H1 (cell line): ENCODE results near the gene PPBP. TPM values are rescaled to one million over a fixed set of nuclear protein-coding genes. Genes with fewer than 3 reads are reported as not detected.

Experiments used
- CTCF ChIA-PET: fragments of 300-600 bp; sonication (Branson Sonifier 250); formaldehyde crosslinking; loops from one replicate; lab custom pipeline; 2021; ENCODE audit not compliant: partially characterized antibody; lab: Charles Lee
- POLR2A ChIA-PET: fragments of 300-600 bp; sonication (Branson Sonifier 250); formaldehyde crosslinking; loops from one replicate; lab custom pipeline; 2021; ENCODE audit warnings: inconsistent platforms; ENCODE audit not compliant: partially characterized antibody; lab: Charles Lee
- DNase-seq, 2 experiments: peaks; one replicate each; pipeline versions ENCODE4 v3.0.0 to v3.0.0-alpha.2; 2010 to 2022; ENCODE audit warnings: low spot score in 2 of 2, low read depth in 1 of 2, mixed read lengths in 1 of 2
- FAIRE-seq: peaks from 2 replicates; lab custom pipeline; 2011; peaks lifted over from hg19 to GRCh38; lab: Jason Lieb, UNC
- H2AFZ ChIP-seq: 2 replicates; pipeline ENCODE4 v1.8.1; 2012; ENCODE audit warnings: low read length, inconsistent platforms
- H2AK5ac ChIP-seq: 2 replicates; pipeline ENCODE4 v1.6.1; 2013; ENCODE audit warnings: low read depth, low read length
- H2BK120ac ChIP-seq: replicated peaks from 2 replicates; pipeline ENCODE3; 2013; ENCODE audit warnings: low read depth, low read length, inconsistent platforms
- H2BK12ac ChIP-seq: 2 replicates; pipeline ENCODE4 v1.6.1; 2013; ENCODE audit warnings: low read depth, low read length
- H2BK15ac ChIP-seq: 2 replicates; pipeline ENCODE4 v1.6.1; 2013; ENCODE audit warnings: low read length
- H2BK20ac ChIP-seq: 2 replicates; pipeline ENCODE4 v1.6.1; 2013; ENCODE audit warnings: low read length
- H2BK5ac ChIP-seq: 2 replicates; pipeline ENCODE4 v1.6.1; 2013; ENCODE audit warnings: low read depth, low read length
- H3K14ac ChIP-seq: 2 replicates; pipeline ENCODE4 v1.6.1; 2013; ENCODE audit warnings: inconsistent platforms; ENCODE audit not compliant: insufficient read length
- H3K18ac ChIP-seq: 2 replicates; pipeline ENCODE4 v1.6.1; 2013; ENCODE audit warnings: low read length; ENCODE audit errors: extremely low read depth
- H3K23ac ChIP-seq: 2 replicates; pipeline ENCODE4 v1.6.1; 2013; ENCODE audit warnings: inconsistent platforms; ENCODE audit not compliant: insufficient read length
- H3K23me2 ChIP-seq: 2 replicates; pipeline ENCODE4 v1.6.1; 2013; ENCODE audit warnings: low read depth, low read length
- H3K27ac ChIP-seq: 2 replicates; pipeline ENCODE4 v1.6.1; 2011; ENCODE audit warnings: low read depth, low read length, inconsistent platforms
- H3K27me3 ChIP-seq, 4 experiments: replicated peaks in 1 of 4; 1 replicate in 1 of 4; 2 replicates in 3 of 4; pipeline versions ENCODE4 v1.6.1 to v1.8.1; 2011 to 2013; ENCODE audit warnings: low read length in 3 of 4, mild to moderate bottlenecking in 3 of 4, inconsistent platforms in 2 of 4, mixed read lengths in 2 of 4, moderate library complexity in 1 of 4; ENCODE audit not compliant: control insufficient read depth in 3 of 4, insufficient read depth in 3 of 4; ENCODE audit errors: extremely low read depth in 1 of 4
- H3K36me3 ChIP-seq, 4 experiments: 2 replicates each; pipeline versions ENCODE4 v1.6.1 to v1.8.1; 2011 to 2013; ENCODE audit warnings: mild to moderate bottlenecking in 4 of 4, low read length in 3 of 4, moderate library complexity in 2 of 4, control low read depth in 1 of 4, inconsistent platforms in 1 of 4; ENCODE audit not compliant: insufficient read depth in 4 of 4, control insufficient read depth in 2 of 4
- H3K4ac ChIP-seq: replicated peaks from 2 replicates; pipeline ENCODE3; 2013; ENCODE audit warnings: low read length, low read depth, mixed read lengths, inconsistent platforms; ENCODE audit not compliant: insufficient read length
- H3K4me1 ChIP-seq, 4 experiments: replicated peaks in 1 of 4; 1 replicate in 1 of 4; 2 replicates in 3 of 4; pipeline versions ENCODE4 v1.6.1 to v1.8.1; 2011 to 2013; ENCODE audit warnings: low read length in 3 of 4, inconsistent platforms in 2 of 4, mixed read lengths in 1 of 4; ENCODE audit not compliant: insufficient read depth in 4 of 4, control insufficient read depth in 3 of 4
- H3K4me2 ChIP-seq, 2 experiments: 2 replicates each; pipeline versions ENCODE4 v1.6.1 to v1.8.1; 2011 to 2013; ENCODE audit warnings: low read depth in 2 of 2, low read length in 2 of 2, control low read depth in 1 of 2, inconsistent platforms in 1 of 2, mild to moderate bottlenecking in 1 of 2; ENCODE audit not compliant: insufficient read depth in 1 of 2
- H3K4me3 ChIP-seq, 4 experiments: fragments of 200-600, 300-600 bp in 1 of 4; sonication (generic), shearing (Covaris generic), sonication (Bioruptor Twin) in 1 of 4; 2 replicates each; pipeline versions ENCODE4 v1.5.1 to v1.8.1; 2011 to 2016; ENCODE audit warnings: low read length in 4 of 4, low read depth in 3 of 4, control low read depth in 2 of 4, inconsistent platforms in 2 of 4, mild to moderate bottlenecking in 2 of 4, mixed read lengths in 1 of 4, moderate library complexity in 1 of 4; ENCODE audit not compliant: insufficient read depth in 2 of 4; ENCODE audit errors: extremely low read depth in 1 of 4
- H3K56ac ChIP-seq: replicated peaks from 2 replicates; pipeline ENCODE3; 2013; ENCODE audit warnings: low read depth, mild to moderate bottlenecking, mixed read lengths, low read length, inconsistent platforms; ENCODE audit not compliant: insufficient read length
- H3K79me1 ChIP-seq: 2 replicates; pipeline ENCODE4 v1.6.1; 2013; ENCODE audit warnings: low read depth, low read length, control low read depth
- H3K79me2 ChIP-seq, 2 experiments: 2 replicates each; pipeline versions ENCODE4 v1.6.1 to v1.8.1; 2012 to 2013; ENCODE audit warnings: low read length in 2 of 2, mild to moderate bottlenecking in 2 of 2, inconsistent platforms in 1 of 2; ENCODE audit not compliant: insufficient read depth in 2 of 2, control insufficient read depth in 1 of 2
- H3K9ac ChIP-seq, 4 experiments: replicated peaks in 1 of 4; 1 replicate in 1 of 4; 2 replicates in 3 of 4; pipeline versions ENCODE4 v1.6.1 to v1.8.1; 2011 to 2013; ENCODE audit warnings: low read depth in 3 of 4, low read length in 3 of 4, control low read depth in 2 of 4, mild to moderate bottlenecking in 2 of 4, moderate library complexity in 2 of 4, inconsistent platforms in 1 of 4; ENCODE audit errors: extremely low read depth in 1 of 4
- H3K9me3 ChIP-seq, 2 experiments: 2 replicates each; pipeline versions ENCODE4 v1.6.1 to v1.8.1; 2012 to 2013; ENCODE audit warnings: mild to moderate bottlenecking in 2 of 2, moderate library complexity in 2 of 2, control low read depth in 1 of 2, inconsistent platforms in 1 of 2, low read depth in 1 of 2, low read length in 1 of 2, mixed read lengths in 1 of 2; ENCODE audit not compliant: insufficient read depth in 2 of 2
- H4K20me1 ChIP-seq, 2 experiments: replicated peaks in 1 of 2; 2 replicates each; pipeline versions ENCODE3 to v1.8.1; 2011 to 2013; ENCODE audit warnings: inconsistent platforms in 2 of 2, low read length in 2 of 2, mild to moderate bottlenecking in 1 of 2; ENCODE audit not compliant: insufficient read depth in 2 of 2, control insufficient read depth in 1 of 2
- H4K5ac ChIP-seq: 2 replicates; pipeline ENCODE4 v1.6.1; 2013; ENCODE audit warnings: low read length, low read depth, mixed read lengths, inconsistent platforms; ENCODE audit not compliant: insufficient read length
- H4K8ac ChIP-seq: 2 replicates; pipeline ENCODE4 v1.8.0; 2013; ENCODE audit warnings: mild to moderate bottlenecking, moderate library complexity, low read length, inconsistent platforms; ENCODE audit not compliant: insufficient read depth; ENCODE audit errors: extremely low read depth
- H4K91ac ChIP-seq: replicated peaks from 2 replicates; pipeline ENCODE3; 2013; ENCODE audit warnings: low read length, mixed read lengths, inconsistent platforms; ENCODE audit not compliant: insufficient read length
- ASH2L ChIP-seq: fragments of 200-600, 300-600 bp; sonication (generic); IDR thresholded peaks from one replicate; pipeline ENCODE4 v1.7.1; 2017; ENCODE audit warnings: low read length
- BCL11A ChIP-seq, 2 experiments: IDR thresholded peaks; one replicate each; pipeline ENCODE4 v1.6.1; 2011; ENCODE audit warnings: low read depth in 2 of 2, low read length in 2 of 2, mild to moderate bottlenecking in 2 of 2
- CBX8 ChIP-seq: fragments of 300-800, 300-1000 bp; sonication (generic); IDR thresholded peaks from 2 replicates; pipeline ENCODE4 v1.7.1; 2016; ENCODE audit warnings: low read depth, low read length, borderline replicate concordance
- CTCF ChIP-seq, 3 experiments: IDR thresholded peaks; 1 replicate in 2 of 3; 2 replicates in 1 of 3; pipeline versions ENCODE4 v1.5.1 to v1.6.1; 2011; ENCODE audit warnings: low read length in 3 of 3, mild to moderate bottlenecking in 3 of 3, inconsistent platforms in 2 of 3, low read depth in 1 of 3, moderate library complexity in 1 of 3; ENCODE audit not compliant: insufficient read depth in 1 of 3; ENCODE audit errors: control extremely low read depth in 1 of 3
- EZH2 ChIP-seq: fragments of 200-600 bp; sonication (generic); IDR thresholded peaks from 2 replicates; pipeline ENCODE4 v1.7.1; 2012; ENCODE audit warnings: low read depth, mild to moderate bottlenecking, moderate library complexity, low read length, inconsistent platforms; ENCODE audit not compliant: severe bottlenecking
- GTF2F1 ChIP-seq: IDR thresholded peaks from 2 replicates; pipeline ENCODE4 v1.6.1; 2012; ENCODE audit warnings: low read depth, low read length, improper control_type of control experiment, borderline replicate concordance
- KDM5A ChIP-seq: fragments of 200-600 bp; IDR thresholded peaks from 2 replicates; pipeline ENCODE4 v1.7.1; 2012; ENCODE audit warnings: mild to moderate bottlenecking, low read length, inconsistent platforms, mixed read lengths
- NANOG ChIP-seq: IDR thresholded peaks from 2 replicates; pipeline ENCODE4 v1.6.1; 2011; ENCODE audit warnings: low read length, low read depth, mild to moderate bottlenecking, inconsistent platforms; ENCODE audit not compliant: insufficient read depth, poor library complexity, severe bottlenecking
- NRF1 ChIP-seq: IDR thresholded peaks from 2 replicates; pipeline ENCODE4 v1.6.1; 2011; ENCODE audit warnings: mild to moderate bottlenecking, low read depth, low read length, improper control_type of control experiment
- TAF1 ChIP-seq: IDR thresholded peaks from 2 replicates; pipeline ENCODE4 v1.6.1; 2011; ENCODE audit warnings: mild to moderate bottlenecking, low read depth, low read length
- WGBS, 2 experiments: shearing (Covaris generic) in 1 of 2; methylation state at CpG; one replicate each; pipeline versions ENCODE4 v1.1.6 to v1.1.7; 2013 to 2015; ENCODE audit warnings: low lambda C conversion rate in 2 of 2, mixed read lengths in 2 of 2, inconsistent platforms in 1 of 2, low coverage in 1 of 2, missing lambda C conversion rate in 1 of 2; ENCODE audit not compliant: insufficient replicate concordance in 2 of 2, insufficient coverage in 1 of 2, insufficient read length in 1 of 2; ENCODE audit errors: extremely low coverage in 1 of 2, missing lambda C conversion rate in 1 of 2; 5-methylcytosine and 5-hydroxymethylcytosine counted together
- polyA plus RNA-seq, 7 experiments: library from polyadenylated mRNA; depleted of rRNA in 3 of 7; stranded (reverse) in 5 of 7; unstranded in 2 of 7; fragments of >200 nt in 5 of 7; fragments of 200-250 nt in 2 of 7; gene quantifications; 1 replicate in 5 of 7; 2 replicates in 1 of 7; 4 replicates in 1 of 7; pipeline versions ENCODE4 v1.2.1 to v1.2.3, GENCODE V29; 2011 to 2013; ENCODE audit warnings: missing spikeins in 2 of 7, mixed read lengths in 2 of 7
- total RNA-seq: library from RNA; stranded (reverse); fragmentation: NEBNext Ultra II Directional; extraction: Animal tissue kit (Norgen Biotek cat#: 25700); gene quantifications from 2 replicates; pipeline ENCODE4 v1.2.1, GENCODE V29; 2021

PPBP gene
- total and polyA plus RNA-seq, 2 of the 8 experiments (the other 6 are each of a cell fraction or from before 2014, with no cell fraction given) = 0.18 to 0.43 TPM

GRCh38 chr4:74023709-74024108, 35.7 kb upstream of the PPBP start:
- H3K9ac ChIP-seq = no peak overlapping the region
- H4K91ac ChIP-seq = no peak overlapping the region
- no peak overlapping the region for H3K4me3 ChIP-seq
- whole genome bisulfite sequencing, 2 experiments = 94% methylated on average over 2 of the region's 2 CpGs; no CpG with 5 or more reads in 1 of the 2 experiments
- no peak overlapping the region for H2BK20ac ChIP-seq
- no peak overlapping the region for H3K23ac ChIP-seq
- no peaks in the 10 kb centered on the region for H3K36me3 ChIP-seq
- ChIA-PET CTCF (interaction anchor here (1.2 kb wide), 1 partner anchor 25 kb away, joined by 4 read pairs; the partner anchor contains the start of gene CXCL5), POLR2A (interaction anchor here (0.6 to 1.1 kb wide), 2 partner anchors 12 to 14 kb away, joined by 3 read pairs; no protein-coding TSS in a partner anchor)
- H2BK15ac ChIP-seq = no peak overlapping the region
- H3K18ac ChIP-seq = no peak overlapping the region
- no peak overlapping the region for H3K56ac ChIP-seq
- DNase-seq (no peak), FAIRE-seq (no peak)
- H3K4ac ChIP-seq = no peak overlapping the region
- H3K79me2 ChIP-seq = no peaks in the 10 kb centered on the region
- no peak overlapping the region for H3K4me2 ChIP-seq
- H3K14ac ChIP-seq = no peak overlapping the region
- H2AFZ ChIP-seq = no peak overlapping the region
- no peak overlapping the region for H2AK5ac ChIP-seq
- H3K79me1 ChIP-seq = no peaks in the 10 kb centered on the region
- no peaks in the 10 kb centered on the region for H4K20me1 ChIP-seq
- no peaks in the 10 kb centered on the region for H3K9me3 ChIP-seq
- no peak overlapping the region for H2BK12ac ChIP-seq
- no peaks in the 10 kb centered on the region for H3K23me2 ChIP-seq
- no peak overlapping the region for H3K27ac ChIP-seq
- H2BK5ac ChIP-seq = no peak overlapping the region
- no peaks in the 10 kb centered on the region for H3K4me1 ChIP-seq
- H3K27me3 ChIP-seq = no peaks in the 10 kb centered on the region
- TF ChIP-seq GTF2F1 (no peak), NANOG (no peak), ASH2L (no peak), CBX8 (no peak), EZH2 (no peak), TAF1 (no peak), CTCF (IDR thresholded peaks at IDR 0.05; ENCODE audit: control extremely low read depth in 1 of 3, insufficient read depth in 1 of 3, low read depth in 1 of 3, low read length in 3 of 3) (no peak), BCL11A (IDR thresholded peaks at IDR 0.05; ENCODE audit: low read depth in 2 of 2, low read length in 2 of 2) (no peak), KDM5A (no peak), NRF1 (no peak)
- no peak overlapping the region for H4K8ac ChIP-seq
- no peak overlapping the region for H4K5ac ChIP-seq
- H2BK120ac ChIP-seq = no peak overlapping the region
